ENCODE results near the gene IL22RA2.

The IL22RA2 gene

DNA sequence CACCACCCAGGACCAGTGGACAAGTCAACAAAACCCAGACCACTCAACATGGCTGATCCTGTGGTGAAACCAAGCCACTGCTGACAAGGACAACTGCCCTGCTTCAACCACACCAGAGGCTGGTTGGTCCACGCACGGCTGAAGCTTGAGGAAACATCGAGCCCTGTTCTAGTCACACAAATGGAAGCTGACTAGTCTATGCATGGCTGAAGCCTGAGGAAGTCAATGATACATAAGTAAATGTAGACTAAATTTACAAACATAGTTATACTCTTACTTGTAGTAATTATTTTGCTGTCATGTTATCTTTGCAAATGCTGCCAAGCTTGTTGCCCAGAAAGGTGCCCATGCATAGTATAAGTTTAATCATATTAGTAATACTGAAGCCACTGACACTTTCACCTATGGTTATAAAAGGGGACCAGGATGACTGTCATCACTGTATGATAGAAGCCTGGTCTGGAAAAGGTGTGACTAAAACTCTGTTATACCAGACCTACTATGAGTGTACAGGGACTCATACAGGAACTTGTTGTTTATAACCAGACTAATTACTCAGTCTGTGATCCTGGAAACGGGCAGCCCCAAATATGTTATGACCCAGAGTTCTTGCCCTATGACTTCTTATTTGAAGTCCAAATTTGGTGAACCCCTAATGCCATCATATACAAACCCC is 5.6 kb downstream of the IL22RA2 start:
- DNase-seq (ENCODE audit: low read depth in 2 of 2) = no peak

GRCh38 chr6:137166247-137167098 is 7.0 kb downstream of the IL22RA2 start:
- no peak for DNase-seq (ENCODE audit: low read depth in 2 of 2)

DNA sequence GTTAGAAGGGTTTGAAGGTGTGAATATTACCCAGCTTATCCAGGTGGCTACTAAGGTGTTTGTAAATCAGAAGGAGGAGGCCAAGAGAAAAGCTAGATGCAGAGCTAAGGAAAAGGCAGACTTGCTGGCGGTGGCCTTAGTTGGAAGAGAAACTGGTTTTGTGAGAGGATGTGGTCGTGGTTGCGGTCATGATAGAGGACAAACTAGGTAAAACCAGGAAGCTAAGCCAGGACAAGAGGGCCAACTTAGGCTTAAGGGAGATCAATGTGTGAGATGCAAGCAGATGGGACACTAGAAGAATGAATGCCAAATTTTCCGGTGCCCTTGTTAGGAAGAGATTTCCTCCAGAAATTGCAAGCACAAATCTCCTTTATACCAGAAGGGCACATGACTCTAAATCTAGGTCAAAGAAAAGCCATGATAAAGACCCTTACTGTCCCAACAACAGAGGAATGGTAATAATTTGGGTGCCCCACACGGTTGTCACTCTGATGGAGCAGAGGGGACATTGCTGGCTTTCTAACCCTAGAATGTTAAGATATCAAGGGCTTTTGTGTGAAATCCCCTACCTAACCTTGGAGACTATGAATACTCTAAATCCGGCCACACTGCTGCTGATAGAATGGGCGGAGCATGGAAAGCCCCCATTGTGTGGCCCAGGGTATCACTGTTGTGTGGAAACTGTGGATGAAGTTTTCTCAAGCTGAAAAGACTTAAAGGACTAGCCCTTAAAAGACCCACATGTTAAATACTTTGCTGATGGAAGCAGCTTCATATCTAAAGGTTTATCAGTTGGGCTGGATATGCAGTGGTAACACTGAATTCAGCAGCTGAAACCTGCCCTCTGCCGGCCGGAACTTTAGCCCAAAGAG is 7.8 kb downstream of the IL22RA2 start:
- DNase-seq (ENCODE audit: low read depth in 2 of 2) = no peak

GRCh38 chr6:137163732-137164318 is 9.6 kb downstream of the IL22RA2 start:
- DNase-seq (ENCODE audit: low read depth in 2 of 2) = no peak

GRCh38 chr6:137162692-137163306 is 10.6 kb downstream of the IL22RA2 start:
- no peak for DNase-seq (ENCODE audit: low read depth in 2 of 2)

DNA sequence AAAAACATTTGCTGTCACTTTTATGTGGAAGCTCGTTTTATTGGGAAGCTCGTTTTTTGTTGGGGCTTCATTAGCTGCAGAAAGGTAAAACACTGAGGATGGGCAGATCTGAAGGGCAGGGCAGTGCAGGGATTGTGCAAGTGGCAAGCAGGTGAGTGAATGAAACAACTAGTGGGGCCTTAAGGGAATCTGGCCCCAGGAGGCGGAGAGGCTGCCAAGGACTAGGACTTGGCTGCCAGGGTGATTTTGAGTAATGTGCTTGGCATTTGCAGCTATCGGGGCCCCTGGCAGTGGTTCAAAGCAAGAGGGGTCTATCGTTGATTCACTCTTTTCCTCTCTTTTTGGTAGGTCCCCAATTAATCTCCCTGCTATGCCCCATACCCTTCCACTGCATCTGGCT is 11.5 kb downstream of the IL22RA2 start:
- no peak for DNase-seq (ENCODE audit: low read depth in 2 of 2)

DNA sequence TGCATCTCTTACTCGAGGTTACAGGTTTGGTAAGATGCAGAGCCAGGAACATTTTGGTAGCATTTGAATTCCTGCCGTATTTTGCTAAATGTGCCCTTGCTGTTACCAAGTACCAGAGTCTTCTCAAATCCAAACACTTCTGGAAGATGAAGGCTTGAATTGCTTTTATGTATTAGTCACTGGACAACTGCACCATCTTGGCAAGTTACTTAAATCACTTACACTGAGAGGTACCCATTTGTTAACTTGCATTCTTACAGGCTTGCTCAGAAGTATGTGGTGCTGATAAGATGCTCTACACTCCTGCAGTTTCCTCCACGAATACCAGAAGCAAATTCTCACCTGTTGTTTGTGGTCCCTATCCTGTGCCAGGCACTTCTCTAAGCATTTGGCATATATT is 12.7 kb downstream of the IL22RA2 start:
- DNase-seq (ENCODE audit: low read depth in 2 of 2) = no peak

DNA sequence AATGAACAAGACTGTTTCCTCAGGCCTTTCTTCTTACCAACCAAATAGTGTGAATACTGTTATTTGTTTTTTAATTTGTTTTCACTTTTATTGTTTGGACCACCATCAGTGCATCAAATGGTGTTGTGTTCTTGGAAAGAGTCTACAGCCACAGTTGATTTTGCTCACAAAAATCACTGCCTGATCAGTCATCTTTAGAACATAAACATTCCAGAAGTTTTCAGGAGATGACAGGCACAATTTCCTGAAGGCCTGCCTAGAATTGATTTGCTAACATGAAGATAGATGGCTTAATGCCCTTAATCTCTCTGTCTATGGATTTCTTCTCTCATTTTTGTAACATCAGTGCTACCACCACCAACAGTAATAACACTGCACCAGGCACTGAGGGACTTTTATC is 13.5 kb downstream of the IL22RA2 start:
- DNase-seq (ENCODE audit: low read depth in 2 of 2) = no peak

DNA sequence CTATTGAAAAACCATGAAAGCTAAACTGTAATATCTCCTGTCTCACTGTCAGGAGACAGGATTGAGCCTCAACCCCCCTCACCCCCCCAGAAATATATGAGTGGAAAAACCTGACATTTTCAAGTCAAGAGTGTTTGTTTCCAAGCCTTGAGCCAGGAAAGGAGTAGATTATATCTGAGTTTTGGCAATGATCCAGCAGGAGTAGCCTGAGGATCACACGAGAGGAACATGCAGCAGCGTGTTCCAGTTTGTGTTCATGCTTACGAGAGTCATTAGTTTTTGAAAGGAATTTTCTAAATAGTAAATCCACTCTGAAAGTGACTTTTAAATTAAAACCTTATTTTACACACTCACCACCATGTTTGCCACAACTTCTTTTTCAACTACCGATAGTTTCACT is 15.8 kb downstream of the IL22RA2 start:
- no peak for DNase-seq (ENCODE audit: low read depth in 2 of 2)

GRCh38 chr6:137156650-137157049 is 16.8 kb downstream of the IL22RA2 start:
- no peak for DNase-seq (ENCODE audit: low read depth in 2 of 2)

DNA sequence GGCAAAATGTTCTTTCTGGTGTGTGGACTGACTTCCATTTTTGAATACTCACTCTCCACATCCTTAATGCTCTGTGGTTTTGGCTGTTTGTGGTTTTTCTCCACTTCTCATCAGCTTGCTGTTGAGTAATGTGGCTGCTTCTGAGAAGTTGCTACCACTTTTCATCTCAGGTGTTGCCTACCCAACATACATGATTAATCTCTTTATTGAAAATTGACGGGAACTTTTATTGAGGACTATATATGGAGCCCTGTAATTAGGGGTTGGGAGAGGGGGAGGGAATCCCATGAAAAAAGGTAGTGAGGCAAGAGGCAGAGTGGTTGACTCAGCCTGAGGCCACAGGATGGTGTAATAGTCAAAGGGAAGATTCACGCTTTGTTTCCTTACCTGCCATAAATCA is 17.6 kb downstream of the IL22RA2 start:
- DNase-seq (ENCODE audit: low read depth in 2 of 2) = no peak

DNA sequence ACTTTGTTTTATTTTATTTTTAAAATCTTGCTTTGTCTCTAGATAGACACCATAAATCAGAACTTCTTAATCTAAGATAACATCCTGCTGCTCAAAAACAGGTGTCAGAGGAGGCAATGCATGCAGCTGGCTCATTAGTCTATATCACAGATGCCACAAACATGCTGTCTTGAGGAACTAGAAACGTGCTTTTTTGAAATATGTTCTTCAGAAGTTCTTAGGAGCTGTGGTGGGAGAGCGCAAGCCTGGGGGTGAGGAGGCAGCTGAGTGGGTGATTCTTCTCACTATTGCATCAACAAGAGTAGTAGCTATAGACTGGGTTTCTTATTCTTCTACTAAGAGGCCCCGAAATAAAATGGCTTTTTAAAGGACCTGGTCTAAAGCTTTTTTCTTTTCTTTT is 23.4 kb downstream of the IL22RA2 start:
- DNase-seq (ENCODE audit: low read depth in 2 of 2) = no peak

- DNase-seq (ENCODE audit: low read depth in 2 of 2) = no peak
Measured at GRCh38 chr6:137149035-137149393, 24.4 kb downstream of the IL22RA2 start.

- DNase-seq (ENCODE audit: low read depth in 2 of 2) = no peak
Measured at GRCh38 chr6:137148306-137149034, 25.0 kb downstream of the IL22RA2 start.

GRCh38 chr6:137147195-137147594 is 26.2 kb downstream of the IL22RA2 start:
- no peak for DNase-seq (ENCODE audit: low read depth in 2 of 2)

DNA sequence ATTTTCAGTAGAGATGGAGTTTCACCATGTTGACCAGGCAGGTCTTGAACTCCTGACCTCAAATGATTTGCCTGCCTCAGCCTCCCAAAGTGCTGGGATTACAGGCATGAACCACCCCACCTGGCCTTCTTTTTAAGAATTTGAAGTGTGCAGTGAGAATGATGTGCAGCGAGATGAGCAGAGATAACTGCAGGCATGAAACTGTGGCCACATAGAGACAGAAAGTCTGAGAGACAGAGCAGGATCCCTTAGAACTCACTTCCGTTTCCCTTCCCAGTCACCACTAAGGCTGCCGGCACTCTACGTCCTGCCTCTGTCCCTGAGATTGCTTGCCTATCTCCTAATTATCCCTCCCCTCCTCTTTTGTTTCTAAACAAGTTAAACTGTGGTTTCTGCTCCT is 27.2 kb downstream of the IL22RA2 start:
- no peak for DNase-seq (ENCODE audit: low read depth in 2 of 2)

- DNase-seq (ENCODE audit: low read depth in 2 of 2) = no peak
Measured at GRCh38 chr6:137145421-137145820, 28.0 kb downstream of the IL22RA2 start.

DNA sequence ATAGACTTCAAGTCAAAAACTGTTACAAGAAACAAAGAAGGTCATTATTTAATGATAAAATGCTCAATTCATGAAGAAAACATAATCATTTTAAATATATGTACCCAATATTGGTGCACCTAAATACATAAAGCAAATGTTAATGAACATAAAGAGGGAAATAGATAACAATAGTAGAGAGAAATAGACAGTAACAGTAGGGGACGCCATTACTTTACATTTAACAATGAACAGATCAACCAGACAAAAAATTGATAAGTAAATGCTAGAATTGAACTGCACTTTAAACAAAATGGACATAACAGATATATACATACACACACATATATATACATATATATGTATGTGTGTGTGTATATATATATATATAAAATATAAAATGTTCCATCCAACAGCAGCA is 37.4 kb downstream of the IL22RA2 start:
- DNase-seq (ENCODE audit: low read depth in 2 of 2) = no peak

DNA sequence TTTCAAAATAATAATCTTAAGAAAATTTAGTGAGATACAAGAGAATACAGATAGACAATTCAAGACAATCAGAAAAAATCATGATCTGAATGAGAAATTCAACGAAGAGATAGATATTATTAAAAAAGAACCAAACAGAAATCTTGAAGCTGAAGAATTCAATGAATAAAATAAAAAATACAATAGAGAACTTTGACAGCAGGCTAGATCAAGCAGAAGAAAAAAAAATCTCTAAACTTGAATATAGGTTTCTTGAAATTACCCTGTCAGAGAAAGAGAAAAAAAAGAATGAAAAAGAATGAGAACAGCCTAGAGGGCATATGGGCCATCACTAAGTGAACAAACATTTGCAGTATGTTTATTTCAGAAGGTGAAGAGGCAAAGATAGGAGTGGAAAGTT is 39.0 kb downstream of the IL22RA2 start:
- DNase-seq (ENCODE audit: low read depth in 2 of 2) = no peak

- DNase-seq (ENCODE audit: low read depth in 2 of 2) = no peak
Measured at GRCh38 chr6:137133122-137133521, 40.3 kb downstream of the IL22RA2 start.

Measured in stimulated activated CD8-positive, alpha-beta memory T cell treated with anti-CD3 and anti-CD28 coated beads, Interleukin-2, amount 100 ng/mL, for 48 hours (primary cell).